ENCODE results near the gene MOCS1.

DNA sequence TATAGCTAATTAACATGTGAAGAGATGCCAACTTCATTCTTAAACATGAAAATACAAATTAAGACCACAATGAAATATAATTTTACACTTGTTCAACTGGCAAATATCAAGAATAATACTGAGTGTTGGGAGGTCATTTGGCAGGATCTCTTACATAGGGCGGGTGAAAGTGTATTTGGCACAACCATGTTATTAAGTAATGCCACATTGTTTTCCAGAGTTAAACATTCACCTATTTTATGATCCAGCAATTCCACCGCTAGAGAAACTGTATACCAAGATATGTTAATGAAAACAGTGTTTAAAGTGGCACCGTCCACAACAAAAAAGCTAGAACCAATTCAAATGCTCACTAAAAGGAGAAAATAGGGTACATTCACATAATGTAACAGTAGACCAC lies 14.1 kb downstream of the MOCS1 start:
- TF ChIP-seq, protein P1, sequence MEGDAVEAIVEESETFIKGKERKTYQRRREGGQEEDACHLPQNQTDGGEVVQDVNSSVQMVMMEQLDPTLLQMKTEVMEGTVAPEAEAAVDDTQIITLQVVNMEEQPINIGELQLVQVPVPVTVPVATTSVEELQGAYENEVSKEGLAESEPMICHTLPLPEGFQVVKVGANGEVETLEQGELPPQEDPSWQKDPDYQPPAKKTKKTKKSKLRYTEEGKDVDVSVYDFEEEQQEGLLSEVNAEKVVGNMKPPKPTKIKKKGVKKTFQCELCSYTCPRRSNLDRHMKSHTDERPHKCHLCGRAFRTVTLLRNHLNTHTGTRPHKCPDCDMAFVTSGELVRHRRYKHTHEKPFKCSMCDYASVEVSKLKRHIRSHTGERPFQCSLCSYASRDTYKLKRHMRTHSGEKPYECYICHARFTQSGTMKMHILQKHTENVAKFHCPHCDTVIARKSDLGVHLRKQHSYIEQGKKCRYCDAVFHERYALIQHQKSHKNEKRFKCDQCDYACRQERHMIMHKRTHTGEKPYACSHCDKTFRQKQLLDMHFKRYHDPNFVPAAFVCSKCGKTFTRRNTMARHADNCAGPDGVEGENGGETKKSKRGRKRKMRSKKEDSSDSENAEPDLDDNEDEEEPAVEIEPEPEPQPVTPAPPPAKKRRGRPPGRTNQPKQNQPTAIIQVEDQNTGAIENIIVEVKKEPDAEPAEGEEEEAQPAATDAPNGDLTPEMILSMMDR (IDR thresholded peaks at IDR 0.05): no peak
- TF ChIP-seq POLR2A (IDR thresholded peaks at IDR 0.05): no peak
